H9 (cell line): ENCODE results near the gene SEMA5A. TPM values are rescaled to one million over a fixed set of nuclear protein-coding genes. Genes with fewer than 3 reads are reported as not detected.

ENCODE experiments used
- DNase-seq: peaks from one replicate; pipeline ENCODE4 v3.0.0-alpha.2; 2017
- H2AFZ ChIP-seq: one replicate; pipeline ENCODE4 v1.6.1; 2013; ENCODE audit warnings: mild to moderate bottlenecking, low read length, control low read depth, moderate library complexity
- H2AK5ac ChIP-seq: 2 replicates; pipeline ENCODE4 v1.6.1; 2013; ENCODE audit warnings: low read length, control low read depth, mixed read lengths; ENCODE audit not compliant: insufficient read length
- H2BK120ac ChIP-seq: one replicate; pipeline ENCODE4 v1.6.1; 2013; ENCODE audit warnings: low read depth, mild to moderate bottlenecking, low read length, control low read depth, inconsistent platforms; ENCODE audit not compliant: poor library complexity, severe bottlenecking
- H2BK12ac ChIP-seq: 2 replicates; pipeline ENCODE4 v1.6.1; 2013; ENCODE audit warnings: low read length, control low read depth, mixed read lengths, low read depth; ENCODE audit not compliant: insufficient read length
- H2BK15ac ChIP-seq: 2 replicates; pipeline ENCODE4 v1.6.1; 2013; ENCODE audit warnings: low read depth, low read length, control low read depth
- H2BK20ac ChIP-seq: one replicate; pipeline ENCODE4 v1.6.1; 2013; ENCODE audit warnings: low read depth, mild to moderate bottlenecking, low read length, control low read depth, inconsistent platforms; ENCODE audit not compliant: poor library complexity, severe bottlenecking
- H2BK5ac ChIP-seq: 2 replicates; pipeline ENCODE4 v1.6.1; 2013; ENCODE audit warnings: low read length, control low read depth, mixed read lengths; ENCODE audit not compliant: insufficient read length
- H3K14ac ChIP-seq: 2 replicates; pipeline ENCODE4 v1.6.1; 2013; ENCODE audit warnings: low read length, control low read depth; ENCODE audit not compliant: insufficient read depth
- H3K18ac ChIP-seq: 2 replicates; pipeline ENCODE4 v1.6.1; 2013; ENCODE audit warnings: low read depth, mild to moderate bottlenecking, mixed read lengths, low read length, control low read depth; ENCODE audit not compliant: insufficient read length
- H3K23ac ChIP-seq: 2 replicates; pipeline ENCODE4 v1.6.1; 2013; ENCODE audit warnings: low read length, control low read depth, mixed read lengths, low read depth; ENCODE audit not compliant: insufficient read length
- H3K23me2 ChIP-seq: 2 replicates; pipeline ENCODE4 v1.6.1; 2013; ENCODE audit warnings: low read depth, mild to moderate bottlenecking, mixed read lengths, low read length, control low read depth; ENCODE audit not compliant: insufficient read length, poor library complexity, severe bottlenecking
- H3K27ac ChIP-seq: 2 replicates; pipeline ENCODE4 v1.5.1; 2013; ENCODE audit warnings: low read length, control low read depth, mixed read lengths, low read depth; ENCODE audit not compliant: insufficient read length
- H3K27me3 ChIP-seq: 2 replicates; pipeline ENCODE4 v1.6.1; 2013; ENCODE audit warnings: low read length, control low read depth, inconsistent platforms; ENCODE audit not compliant: insufficient read depth
- H3K4ac ChIP-seq: 2 replicates; pipeline ENCODE4 v1.6.1; 2013; ENCODE audit warnings: low read depth, mild to moderate bottlenecking, control low read depth, inconsistent platforms, low read length, moderate library complexity
- H3K4me1 ChIP-seq: 2 replicates; pipeline ENCODE4 v1.6.1; 2013; ENCODE audit warnings: low read length, control low read depth, inconsistent platforms; ENCODE audit not compliant: insufficient read depth
- H3K4me2 ChIP-seq: 2 replicates; pipeline ENCODE4 v1.6.1; 2013; ENCODE audit warnings: low read length, control low read depth, mixed read lengths; ENCODE audit not compliant: insufficient read length, insufficient read depth
- H3K56ac ChIP-seq: 2 replicates; pipeline ENCODE4 v1.6.1; 2013; ENCODE audit warnings: low read depth, mild to moderate bottlenecking, mixed read lengths, low read length, control low read depth; ENCODE audit not compliant: insufficient read length
- H3K79me1 ChIP-seq: 2 replicates; pipeline ENCODE4 v1.6.1; 2013; ENCODE audit warnings: low read depth, mild to moderate bottlenecking, moderate library complexity, low read length, control low read depth, inconsistent platforms; ENCODE audit not compliant: insufficient read depth, poor library complexity, severe bottlenecking
- H3K79me2 ChIP-seq: 2 replicates; pipeline ENCODE4 v1.6.1; 2013; ENCODE audit warnings: low read length, control low read depth, inconsistent platforms; ENCODE audit not compliant: insufficient read depth
- H3K9ac ChIP-seq: 2 replicates; pipeline ENCODE4 v1.6.1; 2013; ENCODE audit warnings: low read length, control low read depth, mixed read lengths; ENCODE audit not compliant: insufficient read length; ENCODE audit errors: extremely low read depth
- H3K9me3 ChIP-seq: one replicate; pipeline ENCODE4 v1.6.1; 2013; ENCODE audit warnings: low read depth, low read length, inconsistent platforms; ENCODE audit not compliant: control insufficient read depth
- H3T11ph ChIP-seq: one replicate; pipeline ENCODE4 v1.6.1; 2013; ENCODE audit warnings: mild to moderate bottlenecking, low read length, control low read depth, inconsistent platforms
- H4K20me1 ChIP-seq: one replicate; pipeline ENCODE4 v1.6.1; 2013; ENCODE audit not compliant: control insufficient read depth, insufficient read length, insufficient read depth
- H4K5ac ChIP-seq: 2 replicates; pipeline ENCODE4 v1.6.1; 2013; ENCODE audit warnings: low read depth, mild to moderate bottlenecking, mixed read lengths, low read length, control low read depth; ENCODE audit not compliant: insufficient read length
- H4K8ac ChIP-seq: replicated peaks from 2 replicates; pipeline ENCODE4 v1.6.1; 2013; ENCODE audit warnings: low read length, control low read depth, mixed read lengths, low read depth; ENCODE audit not compliant: insufficient read length
- H4K91ac ChIP-seq: 2 replicates; pipeline ENCODE4 v1.6.1; 2013; ENCODE audit warnings: low read depth, mild to moderate bottlenecking, moderate library complexity, mixed read lengths, low read length, control low read depth; ENCODE audit not compliant: insufficient read length
- H3K27ac Mint-ChIP-seq, 3 experiments: 2 replicates in 2 of 3; 3 replicates in 1 of 3; pipeline ENCODE4 v1.8.0; 2020 to 2021; ENCODE audit warnings: mixed read lengths in 3 of 3, mild to moderate bottlenecking in 1 of 3, moderate library complexity in 1 of 3
- H3K27me3 Mint-ChIP-seq: 2 replicates; pipeline ENCODE4 v1.8.0; 2021; ENCODE audit warnings: low read depth, mild to moderate bottlenecking, moderate library complexity, mixed read lengths
- H3K36me3 Mint-ChIP-seq, 3 experiments: 2 replicates in 2 of 3; 3 replicates in 1 of 3; pipeline ENCODE4 v1.8.0; 2020 to 2021; ENCODE audit warnings: low read depth in 3 of 3, mixed read lengths in 3 of 3; ENCODE audit not compliant: insufficient read depth in 1 of 3
- H3K4me1 Mint-ChIP-seq, 2 experiments: 2 replicates each; pipeline ENCODE4 v1.8.0; 2020; ENCODE audit warnings: mixed read lengths in 2 of 2
- H3K4me3 Mint-ChIP-seq, 2 experiments: 2 replicates in 1 of 2; 3 replicates in 1 of 2; pipeline ENCODE4 v1.8.0; 2020 to 2021; ENCODE audit warnings: mild to moderate bottlenecking in 2 of 2, mixed read lengths in 2 of 2, moderate library complexity in 1 of 2
- H3K9me3 Mint-ChIP-seq, 2 experiments: 2 replicates in 1 of 2; 3 replicates in 1 of 2; pipeline ENCODE4 v1.8.0; 2020; ENCODE audit warnings: mild to moderate bottlenecking in 2 of 2, mixed read lengths in 2 of 2, moderate library complexity in 1 of 2
- CTCF ChIP-seq: fragments of 200-600 bp; sonication (generic); conservative IDR thresholded peaks from 3 replicates; pipeline ENCODE4 v1.8.0; 2021; ENCODE audit warnings: antibody characterized with exemption, mild to moderate bottlenecking
- WGBS: extraction: QIAGEN DNeasy Blood & Tissue Kit; methylation state at CpG from one replicate; pipeline ENCODE4 v1.1.7; 2013; ENCODE audit warnings: missing lambda C conversion rate, low lambda C conversion rate, mixed read lengths; ENCODE audit not compliant: insufficient read length; ENCODE audit errors: extremely low coverage; 5-methylcytosine and 5-hydroxymethylcytosine counted together
- total RNA-seq: library from RNA; stranded (reverse); gene quantifications from 2 replicates; pipeline ENCODE4 v1.2.1, GENCODE V29; 2021

Gene SEMA5A
- total RNA-seq, 1 experiment from 2014 or later = 4.3 TPM

GRCh38 chr5:9421884-9422283 is 124.0 kb downstream of the SEMA5A start:
- Histone ChIP-seq H4K8ac (no peak overlapping the region), H3K56ac (no peak overlapping the region), H4K91ac (no peak overlapping the region), H2BK15ac (no peak overlapping the region), H3K23me2 (no peaks in the 10 kb centered on the region), H3K14ac (no peak overlapping the region), H2AFZ (no peak overlapping the region), H4K5ac (no peak overlapping the region), H2BK5ac (no peak overlapping the region), H3K23ac (no peak overlapping the region), H3K4ac (no peak overlapping the region), H2BK12ac (no peak overlapping the region), H3K27ac (no peak overlapping the region), H3K4me2 (no peak overlapping the region), H3K27me3 (no peaks in the 10 kb centered on the region), H3K9ac (no peak overlapping the region), H3K79me2 (no peaks in the 10 kb centered on the region), H3K9me3 (no peaks in the 10 kb centered on the region), H3T11ph (no peak overlapping the region), H3K4me1 (no peaks in the 10 kb centered on the region), H3K18ac (no peak overlapping the region), H3K79me1 (no peaks in the 10 kb centered on the region), H4K20me1 (no peaks in the 10 kb centered on the region), H2BK120ac (no peak overlapping the region), H2AK5ac (no peak overlapping the region), H2BK20ac (no peak overlapping the region)
- DNase-seq = no peak
- no peak for TF ChIP-seq CTCF
- H3K36me3 Mint-ChIP-seq = peaks cover 3 to 9% (median 3%) of the 10 kb centered on the region in 3 experiments; a peak in 4 of 7 replicates
- WGBS = no CpG with 5 or more reads among the region's 2 CpGs
- no peak overlapping the region for H3K27ac Mint-ChIP-seq
- H3K27me3 Mint-ChIP-seq = no peaks in the 10 kb centered on the region
- no peaks in the 10 kb centered on the region for H3K4me1 Mint-ChIP-seq
- H3K9me3 Mint-ChIP-seq = peaks cover 0 to 5% of the 10 kb centered on the region in 2 experiments; a peak in 2 of 5 replicates
- H3K4me3 Mint-ChIP-seq = no peak overlapping the region
